Loucy (cell line): ENCODE results near the gene MAP2K4.

Experiments used
- EZH2phosphoT487 ChIP-seq: fragments of 200-600 bp; IDR thresholded peaks from 2 replicates; pipeline ENCODE4 v1.6.1; 2018; ENCODE audit warnings: antibody characterized with exemption, mild to moderate bottlenecking, moderate library complexity, borderline replicate concordance
- TF ChIP-seq, protein P1 (sequence below): fragments of 200-600 bp; sonication (generic); conservative IDR thresholded peaks from 2 replicates; pipeline ENCODE4 v1.5.1; 2014; ENCODE audit warnings: mild to moderate bottlenecking, antibody characterized with exemption, low read length

DNA sequence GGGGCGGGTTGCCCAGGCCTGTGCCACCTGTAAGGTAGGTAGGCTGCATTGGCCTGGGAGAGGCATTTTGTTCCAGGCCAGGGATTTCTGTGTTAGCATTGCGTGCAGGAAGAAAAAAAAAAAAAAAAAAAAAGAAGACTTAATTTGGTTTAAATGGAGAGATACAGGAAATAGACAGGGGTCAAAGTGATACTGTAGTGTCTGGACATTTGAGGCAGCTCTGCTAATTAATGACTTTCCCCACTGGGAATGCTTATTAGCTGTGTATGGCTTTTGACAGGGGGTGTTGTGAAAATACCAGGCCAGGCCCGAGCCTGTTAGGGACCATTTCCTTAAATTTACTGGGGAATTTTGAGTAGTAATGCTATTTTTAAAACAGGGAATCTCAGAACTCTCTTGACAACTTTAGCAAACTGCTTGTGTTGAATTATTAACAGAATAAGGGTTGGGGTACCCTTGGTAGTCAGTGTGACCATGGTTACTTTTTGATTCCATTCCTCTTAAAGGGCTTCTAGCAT, 1.0 kb downstream of the MAP2K4 start:
- TF ChIP-seq, protein P1, sequence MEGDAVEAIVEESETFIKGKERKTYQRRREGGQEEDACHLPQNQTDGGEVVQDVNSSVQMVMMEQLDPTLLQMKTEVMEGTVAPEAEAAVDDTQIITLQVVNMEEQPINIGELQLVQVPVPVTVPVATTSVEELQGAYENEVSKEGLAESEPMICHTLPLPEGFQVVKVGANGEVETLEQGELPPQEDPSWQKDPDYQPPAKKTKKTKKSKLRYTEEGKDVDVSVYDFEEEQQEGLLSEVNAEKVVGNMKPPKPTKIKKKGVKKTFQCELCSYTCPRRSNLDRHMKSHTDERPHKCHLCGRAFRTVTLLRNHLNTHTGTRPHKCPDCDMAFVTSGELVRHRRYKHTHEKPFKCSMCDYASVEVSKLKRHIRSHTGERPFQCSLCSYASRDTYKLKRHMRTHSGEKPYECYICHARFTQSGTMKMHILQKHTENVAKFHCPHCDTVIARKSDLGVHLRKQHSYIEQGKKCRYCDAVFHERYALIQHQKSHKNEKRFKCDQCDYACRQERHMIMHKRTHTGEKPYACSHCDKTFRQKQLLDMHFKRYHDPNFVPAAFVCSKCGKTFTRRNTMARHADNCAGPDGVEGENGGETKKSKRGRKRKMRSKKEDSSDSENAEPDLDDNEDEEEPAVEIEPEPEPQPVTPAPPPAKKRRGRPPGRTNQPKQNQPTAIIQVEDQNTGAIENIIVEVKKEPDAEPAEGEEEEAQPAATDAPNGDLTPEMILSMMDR, result no peak
- TF ChIP-seq EZH2phosphoT487, result no peak
